ENCODE measurements around the gene PIGU. TPM values are rescaled to one million over a fixed set of nuclear protein-coding genes. Genes with fewer than 3 reads are reported as not detected.

PIGU gene
- total and polyA plus RNA-seq, 2 experiments from 2014 or later = 21.2 to 21.6 TPM

DNA sequence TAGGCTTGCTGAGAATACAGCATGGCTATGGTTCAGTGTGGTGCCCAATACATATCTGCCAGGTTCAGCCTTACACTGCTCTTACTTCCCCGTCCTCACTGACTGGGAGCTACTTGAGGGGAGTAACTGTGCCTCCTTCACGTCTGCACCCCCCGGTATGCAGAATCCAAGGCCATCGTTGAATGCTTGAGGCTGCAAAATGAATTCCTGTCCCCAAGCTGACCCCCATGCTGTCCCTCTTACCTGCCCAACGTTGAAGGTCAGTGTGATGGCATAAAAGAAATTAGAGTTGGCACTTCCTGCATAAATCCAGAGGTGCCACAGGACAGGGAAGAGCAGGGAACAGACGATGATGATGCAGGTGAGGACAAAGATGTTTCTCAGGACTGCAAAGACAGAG is 102.0 kb downstream of the PIGU start:
- H2AFZ ChIP-seq = no peak overlapping the region
- H3K27me3 ChIP-seq (replicated peaks; ENCODE audit: insufficient read depth) = no peaks in the 10 kb centered on the region
- no peak overlapping the region for H3K27ac ChIP-seq
- peaks cover 20% of the 10 kb centered on the region for H3F3A ChIP-seq (ENCODE audit: insufficient read depth)
- H3K36me3 ChIP-seq (ENCODE audit: low read depth) = no peaks in the 10 kb centered on the region
- in situ Hi-C loops (cut with MboI) = no loop called here
- no peak for TF ChIP-seq EZH2 (IDR thresholded peaks at IDR 0.05; ENCODE audit: insufficient read depth, poor library complexity, severe bottlenecking)
- no peaks in the 10 kb centered on the region for H3K79me2 ChIP-seq (ENCODE audit: insufficient read depth)
- H4K20me1 ChIP-seq (ENCODE audit: insufficient read depth) = no peaks in the 10 kb centered on the region
- H3K4me1 ChIP-seq (ENCODE audit: insufficient read depth) = peaks cover 23% of the 10 kb centered on the region
- WGBS, 2 experiments (ENCODE audit: low coverage in 1 of 2, low lambda C conversion rate in 2 of 2, missing lambda C conversion rate in 2 of 2) = 84% methylated on average over 6 of the region's 6 CpGs
- no peak overlapping the region for H3K4me2 ChIP-seq (ENCODE audit: unreplicated experiment)
- H3K9me3 ChIP-seq (ENCODE audit: low read depth) = no peaks in the 10 kb centered on the region
- no peak for DNase-seq
- H3K9me2 ChIP-seq (ENCODE audit: insufficient read depth) = no peaks in the 10 kb centered on the region
- no peak overlapping the region for H3K9ac ChIP-seq
- H3K4me3 ChIP-seq = no peak overlapping the region

- no peaks in the 10 kb centered on the region for H4K20me1 ChIP-seq (ENCODE audit: insufficient read depth)
- WGBS, 2 experiments (ENCODE audit: low coverage in 1 of 2, low lambda C conversion rate in 2 of 2, missing lambda C conversion rate in 2 of 2) = 95 to 97% methylated on average over 5 of the region's 5 CpGs
- in situ Hi-C loops (cut with MboI) = no loop called here
- no peaks in the 10 kb centered on the region for H3K9me2 ChIP-seq (ENCODE audit: insufficient read depth)
- H3K4me2 ChIP-seq (ENCODE audit: unreplicated experiment) = no peak overlapping the region
- H3K27ac ChIP-seq = no peak overlapping the region
- no peak overlapping the region for H2AFZ ChIP-seq
- H3K9me3 ChIP-seq (ENCODE audit: low read depth) = no peaks in the 10 kb centered on the region
- H3F3A ChIP-seq (ENCODE audit: insufficient read depth) = peaks cover 16% of the 10 kb centered on the region
- no peak overlapping the region for H3K9ac ChIP-seq
- no peak overlapping the region for H3K4me3 ChIP-seq
- H3K4me1 ChIP-seq (ENCODE audit: insufficient read depth) = peaks cover 22% of the 10 kb centered on the region
- TF ChIP-seq EZH2phosphoT487 (IDR thresholded peaks at IDR 0.05; ENCODE audit: insufficient read depth, low read depth) (no peak), EZH2 (IDR thresholded peaks at IDR 0.05; ENCODE audit: insufficient read depth, poor library complexity, severe bottlenecking) (no peak)
- H3K27me3 ChIP-seq (replicated peaks; ENCODE audit: insufficient read depth) = no peaks in the 10 kb centered on the region
- no peak for DNase-seq
- no peaks in the 10 kb centered on the region for H3K36me3 ChIP-seq (ENCODE audit: low read depth)
- H3K79me2 ChIP-seq (ENCODE audit: insufficient read depth) = no peaks in the 10 kb centered on the region
These were observed 102.5 kb downstream of the PIGU start for GRCh38 chr20:34574426-34574825.

GRCh38 chr20:34573541-34574300 is 103.2 kb downstream of the PIGU start:
- Histone ChIP-seq H3K9me2 (ENCODE audit: insufficient read depth) (no peaks in the 10 kb centered on the region), H3K27me3 (replicated peaks; ENCODE audit: insufficient read depth) (no peaks in the 10 kb centered on the region), H3K27ac (no peak overlapping the region), H3K4me1 (ENCODE audit: insufficient read depth) (peaks cover 16% of the 10 kb centered on the region), H3K9me3 (ENCODE audit: low read depth) (no peaks in the 10 kb centered on the region), H4K20me1 (ENCODE audit: insufficient read depth) (no peaks in the 10 kb centered on the region), H3K4me3 (no peak overlapping the region), H2AFZ (no peak overlapping the region), H3F3A (ENCODE audit: insufficient read depth) (peaks cover 14% of the 10 kb centered on the region), H3K79me2 (ENCODE audit: insufficient read depth) (no peaks in the 10 kb centered on the region), H3K36me3 (ENCODE audit: low read depth) (no peaks in the 10 kb centered on the region), H3K9ac (no peak overlapping the region), H3K4me2 (ENCODE audit: unreplicated experiment) (no peak overlapping the region)
- TF ChIP-seq EZH2 (IDR thresholded peaks at IDR 0.05; ENCODE audit: insufficient read depth, poor library complexity, severe bottlenecking) (no peak), EZH2phosphoT487 (IDR thresholded peaks at IDR 0.05; ENCODE audit: insufficient read depth, low read depth) (no peak)
- in situ Hi-C loops (cut with MboI) = no loop called here
- WGBS, 2 experiments (ENCODE audit: low coverage in 1 of 2, low lambda C conversion rate in 2 of 2, missing lambda C conversion rate in 2 of 2) = 91 to 93% methylated on average over 7 of the region's 7 CpGs
- no peak for DNase-seq

GRCh38 chr20:34571753-34572152 is 105.1 kb downstream of the PIGU start:
- no peak overlapping the region for H3K27ac ChIP-seq
- in situ Hi-C loops (cut with MboI) = no loop called here

More at GRCh38 chr20:34571753-34572152, 105.1 kb downstream of the PIGU start:
- Histone ChIP-seq H3K4me3 (no peak overlapping the region), H3K27me3 (replicated peaks; ENCODE audit: insufficient read depth) (no peaks in the 10 kb centered on the region), H3K9me3 (ENCODE audit: low read depth) (no peaks in the 10 kb centered on the region), H3K9me2 (ENCODE audit: insufficient read depth) (no peaks in the 10 kb centered on the region), H3F3A (ENCODE audit: insufficient read depth) (peaks cover 14% of the 10 kb centered on the region), H3K79me2 (ENCODE audit: insufficient read depth) (no peaks in the 10 kb centered on the region), H3K36me3 (ENCODE audit: low read depth) (no peaks in the 10 kb centered on the region), H2AFZ (no peak overlapping the region), H3K4me2 (ENCODE audit: unreplicated experiment) (no peak overlapping the region), H3K9ac (no peak overlapping the region), H4K20me1 (ENCODE audit: insufficient read depth) (no peaks in the 10 kb centered on the region), H3K4me1 (ENCODE audit: insufficient read depth) (peaks cover 14% of the 10 kb centered on the region)
- WGBS, 2 experiments (ENCODE audit: low coverage in 1 of 2, low lambda C conversion rate in 2 of 2, missing lambda C conversion rate in 2 of 2) = 77 to 85% methylated on average over 5 of the region's 5 CpGs
- DNase-seq = no peak
- no peak for TF ChIP-seq EZH2phosphoT487 (IDR thresholded peaks at IDR 0.05; ENCODE audit: insufficient read depth, low read depth)
- no peak for TF ChIP-seq EZH2 (IDR thresholded peaks at IDR 0.05; ENCODE audit: insufficient read depth, poor library complexity, severe bottlenecking)
